Stimulated activated CD8-positive, alpha-beta memory T cell treated with anti-CD3 and anti-CD28 coated beads, Interleukin-4, amount 100 ng/mL, for 4 hours (primary cell): ENCODE measurements around the gene ALDH2.
"Not testable (repeated sequence)": the region's sequence is repeated elsewhere in the genome, so short reads cannot be mapped to it uniquely, and the experiment has no call there.

ENCODE experiments used
- DNase-seq, 2 donors: peaks; one replicate each; pipeline ENCODE4 v3.0.0-alpha.2; 2020; ENCODE audit warnings: low read depth in 2 of 2, low spot score in 1 of 2

The ALDH2 gene

DNA sequence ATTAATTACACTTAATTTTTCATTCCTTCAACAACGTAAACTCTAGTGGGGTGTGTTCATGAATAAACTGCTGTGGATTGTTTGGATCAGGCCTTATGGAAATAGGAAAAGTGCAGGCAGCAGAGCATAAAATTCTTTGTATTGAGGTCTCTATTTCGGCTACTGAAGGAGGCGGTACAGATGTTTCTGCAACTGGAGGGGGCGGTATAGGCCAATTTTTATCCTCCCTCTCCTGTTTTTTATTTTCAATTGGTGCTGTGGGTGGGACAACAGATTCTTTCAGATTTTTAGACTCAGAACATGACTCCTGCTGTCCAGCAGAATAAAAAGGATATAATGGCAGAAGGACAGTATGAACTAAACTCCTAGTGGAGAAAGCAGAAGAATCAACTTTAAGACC, 57.6 kb downstream of the ALDH2 start:
- DNase-seq = not testable (repeated sequence)

DNA sequence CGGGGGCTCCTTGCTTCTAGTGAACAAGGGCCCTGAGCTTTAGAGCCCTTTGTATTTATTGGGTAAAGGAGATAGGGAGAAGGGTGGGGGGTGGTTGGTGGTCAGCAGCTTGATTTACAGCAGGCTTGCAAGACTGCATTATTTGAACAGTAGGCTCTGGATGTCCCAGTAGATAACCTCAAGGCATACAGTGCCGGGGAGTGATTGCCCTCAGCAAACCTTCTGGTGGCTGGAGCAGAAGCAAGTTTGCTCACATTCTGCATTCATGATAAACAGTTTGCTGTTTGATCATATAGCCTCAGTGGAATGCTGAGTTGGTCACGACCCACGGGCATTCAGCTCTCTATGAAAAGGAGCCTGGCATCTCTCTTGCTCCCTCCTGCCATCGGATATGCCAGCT, 58.8 kb downstream of the ALDH2 start:
- no peak for DNase-seq

DNA sequence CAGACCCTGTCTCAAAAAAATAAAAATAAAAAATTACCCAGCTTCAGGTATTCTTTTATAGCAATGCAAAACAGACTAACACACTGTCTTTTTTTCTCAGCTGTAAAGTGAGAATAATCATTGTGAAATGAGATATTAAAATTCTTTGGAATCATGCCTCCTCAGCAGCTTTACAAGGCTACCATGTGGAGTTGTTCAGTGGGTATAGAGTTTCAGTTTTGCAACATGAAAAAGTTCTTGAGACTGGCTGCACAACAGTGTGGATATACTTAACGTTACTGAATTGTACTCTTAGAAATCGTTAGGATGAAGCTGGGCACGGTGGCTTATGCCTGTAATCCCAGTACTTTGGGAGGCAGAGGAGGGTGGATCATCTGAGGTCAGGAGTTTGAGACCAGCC, 59.6 kb downstream of the ALDH2 start:
- DNase-seq = no peak

DNA sequence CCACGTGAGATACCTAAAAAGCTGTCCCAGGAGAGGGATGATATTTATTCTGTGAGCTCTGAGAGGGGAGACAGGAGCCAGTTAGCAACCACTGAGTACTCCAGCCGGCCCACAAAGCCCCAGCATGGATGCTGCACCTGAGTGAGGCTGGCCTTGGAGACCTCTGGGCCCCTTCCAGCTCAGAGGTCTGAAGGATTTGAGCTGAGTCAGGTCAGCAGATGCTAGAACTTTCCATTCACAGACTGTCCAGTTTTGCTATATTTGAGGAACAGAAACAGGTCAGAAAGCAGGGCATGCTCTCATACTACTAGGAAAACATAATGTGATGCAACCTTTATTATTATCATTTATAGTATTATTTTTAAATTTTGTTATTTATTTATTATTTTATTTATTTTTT, 60.3 kb downstream of the ALDH2 start:
- no peak for DNase-seq

DNA sequence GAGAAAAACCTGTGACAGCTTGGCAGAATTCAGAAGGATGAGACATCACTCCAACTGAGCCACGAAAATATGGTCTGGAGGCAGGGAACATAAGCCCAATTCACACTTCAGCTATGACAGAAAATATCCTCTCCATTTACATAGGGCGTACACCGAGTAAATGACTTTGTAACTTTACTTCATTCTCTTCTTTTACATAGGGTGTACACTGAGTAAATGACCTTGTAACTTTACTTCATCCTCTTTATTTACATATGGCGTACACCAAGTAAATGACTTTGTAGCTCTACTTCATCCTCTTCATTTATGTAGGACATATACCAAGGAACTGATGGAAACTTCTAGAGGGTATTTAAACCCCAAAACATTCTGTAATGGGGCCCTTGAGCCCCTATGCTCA, 61.2 kb downstream of the ALDH2 start:
- DNase-seq = no peak

DNA sequence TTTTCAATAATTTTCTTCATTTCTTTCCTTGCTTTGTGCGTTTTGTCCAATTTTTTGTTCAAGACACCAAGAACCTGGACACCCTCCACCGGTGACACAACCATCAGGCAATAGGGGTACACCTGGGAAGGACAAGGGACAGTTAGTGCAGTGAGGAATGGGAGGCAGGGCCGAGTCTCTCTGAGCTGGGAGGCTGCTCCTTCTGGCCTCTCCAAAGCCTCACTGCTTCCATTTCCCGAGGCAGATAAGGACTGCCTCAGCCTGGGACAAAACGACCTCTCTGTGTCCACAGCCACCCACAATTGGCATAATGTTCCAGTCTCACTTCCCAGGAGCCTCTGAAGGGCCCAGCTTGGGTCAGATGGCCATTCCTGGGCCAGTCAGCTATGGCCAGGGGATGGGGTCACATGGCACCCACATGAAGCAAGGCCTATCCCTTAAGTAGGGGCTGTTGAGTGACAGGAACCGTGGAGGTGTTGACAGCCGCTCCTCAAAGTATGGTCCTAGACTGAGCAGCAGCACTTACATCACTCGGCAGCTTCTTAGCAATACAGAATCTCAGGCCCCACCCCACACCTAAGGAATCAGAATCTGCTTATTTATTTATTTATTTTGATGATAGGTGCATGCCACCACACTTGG, 61.7 kb downstream of the ALDH2 start:
- DNase-seq = no peak

DNA sequence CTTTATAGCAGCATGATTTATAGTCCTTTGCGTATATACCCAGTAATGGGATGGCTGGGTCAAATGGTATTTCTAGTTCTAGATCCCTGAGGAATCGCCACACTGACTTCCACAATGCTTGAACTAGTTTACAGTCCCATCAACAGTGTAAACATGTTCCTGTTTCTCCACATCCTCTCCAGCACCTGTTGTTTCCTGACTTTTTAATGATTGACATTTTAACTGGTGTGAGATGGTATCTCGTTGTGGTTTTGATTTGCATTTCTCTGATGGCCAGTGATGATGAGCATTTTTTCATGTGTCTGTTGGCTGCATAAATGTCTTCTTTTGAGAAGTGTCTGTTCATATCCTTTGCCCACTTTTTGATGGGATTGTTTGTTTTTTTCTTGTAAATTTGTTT, 62.9 kb downstream of the ALDH2 start:
- DNase-seq = not testable (repeated sequence)

DNA sequence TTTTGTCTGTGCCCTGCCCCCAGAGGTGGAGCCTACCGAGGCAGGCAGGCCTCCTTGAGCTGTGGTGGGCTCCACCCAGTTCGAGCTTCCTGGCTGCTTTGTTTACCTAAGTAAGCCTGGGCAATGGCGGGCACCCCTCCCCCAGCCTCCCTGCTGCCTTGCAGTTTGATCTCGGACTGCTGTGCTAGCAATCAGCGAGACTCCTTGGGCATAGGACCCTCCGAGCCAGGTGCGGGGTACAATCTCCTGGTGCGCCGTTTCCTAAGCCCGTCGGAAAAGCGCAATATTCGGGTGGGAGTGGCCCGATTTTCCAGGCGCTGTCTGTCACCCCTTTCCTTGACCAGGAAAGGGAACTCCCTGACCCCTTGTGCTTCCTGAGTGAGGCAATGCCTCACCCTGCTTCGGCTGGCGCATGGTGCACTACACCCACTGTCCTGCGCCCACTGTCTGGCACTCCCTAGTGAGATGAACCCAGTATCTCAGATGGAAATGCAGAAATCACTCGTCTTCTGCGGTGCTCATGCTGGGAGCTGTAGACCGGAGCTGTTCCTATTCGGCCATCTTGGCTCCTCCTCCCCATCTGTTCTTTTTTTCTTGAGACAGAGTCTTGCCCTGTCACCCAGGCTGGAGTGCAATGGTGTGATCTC, 68.1 kb downstream of the ALDH2 start:
- DNase-seq = not testable (repeated sequence)

DNA sequence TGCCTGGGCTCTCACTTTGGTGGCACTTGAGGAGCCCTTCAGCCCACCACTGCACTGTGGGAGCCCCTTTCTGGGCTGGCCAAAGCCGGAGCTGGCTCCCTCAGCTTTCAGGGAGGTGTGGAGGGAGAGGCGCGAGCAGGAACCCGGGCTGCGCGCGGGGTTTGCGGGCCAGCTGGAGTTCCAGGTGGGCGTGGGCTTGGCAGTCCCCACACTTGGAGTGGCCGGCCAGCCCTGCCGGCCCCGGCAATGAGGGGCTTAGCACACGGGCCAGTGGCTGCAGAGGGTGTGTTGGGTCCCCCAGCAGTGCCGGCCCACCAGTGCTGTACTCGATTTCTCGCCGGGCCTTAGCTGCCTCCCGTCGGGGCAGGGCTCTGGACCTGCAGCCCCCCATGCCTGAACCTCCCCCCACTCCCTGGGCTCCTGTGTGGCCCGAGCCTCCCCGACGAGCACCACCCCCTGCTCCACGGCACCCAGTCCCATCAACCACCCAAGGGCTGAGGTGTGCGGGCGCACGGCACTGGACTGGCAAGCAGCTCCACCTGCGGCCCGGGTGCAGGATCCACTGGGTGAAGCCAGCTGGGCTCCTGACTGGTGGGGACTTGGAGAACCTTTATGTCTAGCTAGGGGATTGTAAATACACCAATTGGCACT, 68.9 kb downstream of the ALDH2 start:
- DNase-seq = not testable (repeated sequence)

DNA sequence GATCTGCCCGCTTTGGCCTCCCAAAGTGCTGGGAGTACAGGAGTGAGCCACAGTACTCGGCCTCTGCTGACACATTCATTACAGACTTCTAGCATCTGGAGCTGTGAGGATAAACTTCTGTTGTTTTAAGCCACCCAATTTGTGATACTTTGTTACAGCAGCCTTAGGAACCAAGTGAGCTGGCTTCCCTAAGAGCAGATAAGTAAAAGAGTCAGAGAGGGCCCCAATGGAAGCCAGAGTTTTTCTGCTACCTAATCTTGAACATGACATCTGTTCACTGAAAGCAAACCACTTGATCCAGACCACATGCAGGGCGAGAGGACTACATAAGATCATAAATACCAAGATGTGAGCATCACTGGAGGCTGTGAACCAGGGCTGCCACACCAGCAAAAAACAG, 71.6 kb downstream of the ALDH2 start:
- DNase-seq = no peak

DNA sequence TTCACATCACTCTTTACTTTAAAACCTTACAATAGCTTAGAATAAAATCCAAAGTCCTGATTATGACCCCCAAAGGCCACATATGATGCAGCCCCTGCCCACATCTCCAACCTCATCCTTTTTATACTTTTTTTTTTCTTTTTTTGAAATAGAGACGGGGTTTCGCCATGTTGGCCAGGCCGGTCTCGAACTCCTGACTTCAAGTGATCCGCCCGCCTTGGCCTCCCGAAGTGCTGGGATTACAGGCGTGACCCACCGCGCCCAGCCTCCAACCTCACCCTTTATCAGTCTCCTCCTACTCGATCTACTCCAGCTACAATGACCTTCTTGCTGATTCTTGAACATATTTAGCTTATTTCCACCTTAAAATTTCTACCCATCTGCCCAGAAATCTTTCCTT, 74.1 kb downstream of the ALDH2 start:
- no peak for DNase-seq

DNA sequence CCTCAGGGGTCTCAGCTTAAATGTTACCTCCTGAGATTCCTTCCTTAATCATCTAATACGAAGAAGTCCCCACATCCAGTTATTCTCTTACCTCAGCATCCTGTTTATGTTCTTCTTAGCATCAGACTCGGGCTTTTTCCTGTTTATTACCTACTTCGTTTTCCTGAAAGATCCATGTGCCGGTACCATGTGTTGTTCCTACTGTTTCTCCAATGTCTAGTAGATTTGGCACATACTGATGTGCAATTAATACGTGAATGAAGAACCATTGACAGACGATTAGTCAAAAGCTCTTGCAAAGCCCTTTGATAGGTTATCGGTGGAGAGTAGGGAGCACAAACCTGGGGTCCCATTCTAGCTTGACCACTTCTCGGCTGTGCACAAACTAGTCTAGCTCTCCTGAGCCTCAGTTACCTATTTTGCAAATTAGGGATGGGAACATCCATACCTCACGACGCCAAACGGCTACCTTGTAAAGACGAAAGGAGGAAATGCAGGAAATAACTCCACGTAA, 74.6 kb downstream of the ALDH2 start:
- no peak for DNase-seq

DNA sequence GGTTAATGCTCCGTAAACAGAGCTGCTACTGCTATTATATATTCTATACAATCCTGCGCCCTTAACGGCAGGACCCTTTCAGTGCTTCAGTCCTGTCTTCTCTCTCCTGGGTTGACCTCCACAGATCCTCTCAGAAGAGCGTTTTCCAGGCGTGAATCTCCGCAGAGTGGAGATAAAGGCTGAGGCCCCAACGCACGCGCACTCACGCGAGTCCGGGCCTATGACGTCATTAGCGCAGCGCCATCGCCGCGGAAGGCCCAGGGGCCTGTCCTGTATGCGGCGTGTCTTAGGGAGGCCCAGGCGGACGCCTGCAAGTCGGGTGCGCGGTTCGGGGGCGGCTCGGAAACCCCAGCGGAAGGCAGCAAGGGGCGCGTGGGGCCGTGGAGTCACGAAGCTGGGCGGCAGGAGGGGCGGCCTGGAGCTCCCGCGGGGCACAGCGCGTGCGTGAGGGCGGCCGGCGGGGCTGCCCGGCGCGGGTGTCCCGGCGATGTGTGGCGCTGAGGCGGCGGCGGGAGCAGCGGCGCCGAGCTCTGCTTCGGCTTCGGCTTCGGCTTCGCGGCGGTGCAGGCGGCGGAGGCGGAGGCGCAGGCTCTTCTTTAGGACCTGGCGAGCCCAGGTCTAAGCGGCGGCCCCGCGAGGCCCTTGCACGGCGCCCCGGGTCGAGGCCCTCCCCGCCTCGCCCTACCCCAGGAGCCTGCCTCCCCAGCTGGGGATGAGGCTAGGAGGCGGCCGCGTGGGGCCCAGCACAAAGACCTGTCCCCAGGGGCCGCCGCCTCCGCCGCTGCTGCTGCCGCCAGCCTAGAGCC, 75.2 kb downstream of the ALDH2 start, which contains the start of gene MAPKAPK5:
TSS of gene MAPKAPK5 (plus strand) at position 479 of the 806 bp plus-strand sequence. CDS start 506 bp downstream, outside the sequence.
- peak; percentile 97 to 98 for DNase-seq

DNA sequence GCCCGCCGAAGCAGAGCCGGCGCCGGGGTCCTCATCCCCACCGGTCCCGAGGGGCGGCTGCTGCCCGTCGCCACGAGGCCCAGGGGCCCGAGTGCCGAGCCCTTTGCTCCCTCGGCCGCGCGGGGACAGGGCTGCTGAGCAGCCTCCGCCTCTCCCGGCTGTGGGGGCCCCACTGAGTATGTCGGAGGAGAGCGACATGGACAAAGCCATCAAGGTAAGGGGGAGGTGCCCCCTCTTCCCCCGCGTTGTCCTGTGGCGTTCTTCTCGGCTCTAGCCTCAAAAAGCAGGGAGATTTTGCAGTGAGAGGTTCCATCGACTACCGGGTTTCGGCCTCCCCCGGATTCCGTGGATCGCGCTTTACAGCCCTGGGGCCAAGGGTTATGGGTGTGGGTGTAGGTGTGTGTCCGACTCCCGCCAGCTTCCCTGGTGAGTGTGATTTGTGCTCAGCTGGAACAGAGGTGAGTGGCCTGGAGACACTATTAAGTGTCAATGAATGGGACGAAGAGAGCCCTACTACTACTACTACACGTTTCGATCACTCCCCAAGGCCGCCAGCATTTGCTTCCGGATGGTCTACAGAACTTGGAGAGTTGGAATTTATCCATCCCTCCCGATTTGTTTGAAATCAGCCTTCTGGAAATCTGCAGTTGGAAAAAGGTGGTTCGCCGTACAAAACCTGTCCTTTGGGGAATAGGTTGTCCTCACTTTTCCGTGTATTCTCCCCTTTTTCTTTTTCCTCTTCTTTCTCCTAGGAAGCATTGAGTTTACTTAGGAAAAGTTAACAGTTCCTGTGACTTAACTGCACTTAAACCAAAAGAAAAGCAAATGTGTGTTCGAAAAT, 76.0 kb downstream of the ALDH2 start:
- peak in 1 of 2 donors; percentile 4 for DNase-seq

DNA sequence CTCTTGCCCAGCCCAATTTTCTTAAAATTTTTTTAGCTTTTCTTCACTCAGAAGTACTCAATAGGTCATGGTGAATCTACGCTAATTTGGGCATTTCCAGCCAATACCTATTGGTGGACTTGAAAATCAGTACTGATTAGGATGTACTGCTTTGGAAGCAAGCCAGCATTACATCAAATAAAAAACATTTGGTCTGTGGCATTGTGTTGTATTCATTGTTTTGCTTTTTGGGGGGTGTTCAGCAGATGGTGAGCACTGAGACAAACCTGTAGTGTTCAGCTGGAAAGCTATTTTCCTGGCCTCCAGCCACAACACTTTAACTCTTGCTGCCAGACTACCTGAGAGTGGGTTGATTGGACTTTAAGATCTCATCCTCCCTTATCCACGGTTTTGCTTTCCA, 79.3 kb downstream of the ALDH2 start:
- DNase-seq = no peak

DNA sequence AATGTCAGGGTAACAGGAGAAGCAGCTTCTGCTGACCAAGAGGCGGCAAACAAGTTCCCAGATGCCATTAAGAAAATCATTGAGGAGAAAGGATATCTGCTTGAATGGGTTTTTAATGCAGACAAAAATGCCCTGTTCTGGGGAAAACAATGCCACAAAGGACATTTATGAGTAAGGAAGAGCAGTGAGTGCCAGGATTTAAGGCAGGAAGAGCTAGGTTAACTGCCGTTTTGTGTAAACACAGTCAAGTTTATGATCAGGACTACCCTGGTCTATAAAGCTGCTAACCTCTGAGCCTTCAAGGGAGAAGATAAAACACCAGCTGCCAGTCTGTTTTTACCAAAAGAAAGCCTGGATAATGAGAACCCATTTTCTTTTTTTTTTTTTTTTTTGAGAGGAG, 83.8 kb downstream of the ALDH2 start:
- DNase-seq = no peak

DNA sequence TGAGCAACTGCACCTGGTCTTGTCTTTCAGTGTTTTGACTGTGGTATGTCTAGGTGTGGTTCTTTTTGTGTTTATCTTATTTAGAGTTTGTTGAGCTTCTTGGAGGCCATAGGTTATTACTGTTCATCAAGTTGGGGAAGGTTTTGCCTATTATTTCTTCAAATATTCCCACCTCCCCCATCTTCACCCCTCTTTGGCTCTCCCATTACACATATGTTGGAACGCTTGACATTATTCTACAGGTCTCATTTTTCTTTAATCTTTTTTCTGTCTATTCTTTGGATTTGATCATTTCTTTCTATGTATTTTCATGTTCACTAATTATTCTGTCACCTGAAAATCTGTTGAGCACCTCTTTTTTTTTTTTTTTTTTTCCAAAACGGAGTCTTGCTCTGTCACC, 91.5 kb downstream of the ALDH2 start:
- no peak for DNase-seq

DNA sequence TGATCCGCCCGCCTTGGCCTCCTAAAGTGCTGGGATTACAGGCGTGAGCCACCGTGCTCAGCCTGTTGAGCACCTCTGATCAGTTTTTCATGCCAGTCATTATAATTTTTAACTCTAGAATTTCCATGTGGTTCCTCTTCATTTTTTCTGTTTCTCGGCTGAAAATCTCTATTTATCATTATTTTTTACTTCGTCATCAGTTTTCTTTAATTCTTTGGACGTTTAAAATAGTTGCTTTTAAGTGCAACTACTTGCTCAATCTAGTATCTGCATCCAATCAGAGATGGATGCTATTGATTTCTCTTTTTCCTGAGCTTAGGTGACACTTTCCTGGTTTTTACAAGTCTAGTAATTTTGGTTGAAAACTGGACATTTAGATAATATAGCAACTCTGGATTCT, 92.0 kb downstream of the ALDH2 start:
- no peak for DNase-seq

DNA sequence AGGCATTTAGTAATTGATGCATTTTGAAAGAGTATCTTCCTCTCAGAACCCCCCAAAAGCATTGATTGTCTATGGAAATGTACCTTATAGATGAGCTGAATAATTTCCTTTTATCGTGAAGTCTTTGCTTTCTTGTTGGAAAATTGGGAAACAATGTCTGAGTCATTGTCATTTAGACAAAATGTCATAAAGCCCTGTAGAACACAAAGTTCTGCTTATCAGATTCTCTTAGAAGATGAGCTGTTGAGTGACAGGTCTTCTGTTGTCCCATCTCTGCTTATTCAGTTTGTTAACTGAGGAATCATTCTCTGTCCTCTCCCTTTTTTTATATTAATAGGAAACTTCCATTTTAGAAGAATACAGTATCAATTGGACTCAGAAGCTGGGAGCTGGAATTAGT, 98.2 kb downstream of the ALDH2 start:
- DNase-seq = no peak
